HepG2 (cell line): ENCODE results near the gene DMXL1. TPM values are rescaled to one million over a fixed set of nuclear protein-coding genes. Genes with fewer than 3 reads are reported as not detected.

Experiments
- ARID4A ChIP-seq: sonication (generic); formaldehyde crosslinking; IDR thresholded peaks from 2 replicates; pipeline ENCODE4 v1.5.0; 2020; ENCODE audit warnings: mild to moderate bottlenecking, missing genetic modification reagents, borderline replicate concordance
- CCDC6 ChIP-seq: sonication (generic); formaldehyde crosslinking; IDR thresholded peaks from 2 replicates; pipeline ENCODE4 v1.8.1; 2022; ENCODE audit warnings: mild to moderate bottlenecking, missing genetic modification reagents, moderate library complexity
- GMEB2 ChIP-seq: IDR thresholded peaks from 2 replicates; pipeline ENCODE4 v1.6.1; 2016; ENCODE audit warnings: missing biosample characterization, missing genetic modification reagents, low read depth
- GPN1 ChIP-seq: sonication (generic); formaldehyde crosslinking; IDR thresholded peaks from 2 replicates; pipeline ENCODE4 v1.5.1; 2020; ENCODE audit warnings: missing genetic modification reagents, borderline replicate concordance
- IRX3 ChIP-seq: sonication (generic); formaldehyde crosslinking; IDR thresholded peaks from 2 replicates; pipeline ENCODE4 v1.8.1; 2023; ENCODE audit warnings: mild to moderate bottlenecking, low read depth, missing genetic modification reagents, borderline replicate concordance
- NFIB ChIP-seq: sonication (generic); formaldehyde crosslinking; IDR thresholded peaks from 2 replicates; pipeline ENCODE4 v1.9.0; 2021; ENCODE audit warnings: missing genetic modification reagents, mild to moderate bottlenecking, borderline replicate concordance
- STAG1 ChIP-seq: sonication (generic); formaldehyde crosslinking; IDR thresholded peaks from 2 replicates; pipeline ENCODE4 v1.4.0; 2020; ENCODE audit warnings: missing genetic modification reagents
- SYNCRIP ChIP-seq: fragments of 200-400 bp; formaldehyde crosslinking; IDR thresholded peaks from 2 replicates; pipeline ENCODE4 v1.6.1; 2018; ENCODE audit warnings: mild to moderate bottlenecking, low read depth, low read length; ENCODE audit not compliant: insufficient read depth
- ZNF670 ChIP-seq: sonication (generic); formaldehyde crosslinking; IDR thresholded peaks from 2 replicates; pipeline ENCODE4 v1.8.0; 2022; ENCODE audit warnings: mild to moderate bottlenecking, missing genetic modification reagents, borderline replicate concordance
- polyA plus RNA-seq, 8 experiments: library from polyadenylated mRNA; depleted of rRNA in 3 of 8; stranded (reverse) in 7 of 8; unstranded in 1 of 8; fragments of >200 nt; fragmentation: Illumina TruSeq in 4 of 8; extraction: Trizol in 4 of 8; gene quantifications; 2 replicates each; pipeline versions ENCODE4 v1.2.1 to v1.2.3, GENCODE V29; 2011 to 2016; ENCODE audit warnings: low read depth in 4 of 8, missing spikeins in 1 of 8, mixed read lengths in 1 of 8; ENCODE audit not compliant: insufficient read depth in 1 of 8
- total RNA-seq, 5 experiments: library from RNA; depleted of rRNA; stranded (reverse); fragments of >200 nt; fragmentation: Illumina TruSeq; extraction: Trizol; gene quantifications; 2 replicates each; pipeline ENCODE4 v1.2.3, GENCODE V29; 2016; ENCODE audit warnings: low read depth in 1 of 5

The DMXL1 gene
- total and polyA plus RNA-seq, 2 of the 13 experiments (the other 11 are each of a cell fraction or from before 2014, with no cell fraction given): 6.9 to 18.6 TPM

- TF ChIP-seq ARID4A (CRISPR knock-in tag): no peak
- TF ChIP-seq SYNCRIP: no peak
- no peak for TF ChIP-seq GMEB2 (CRISPR knock-in tag)
- no peak for TF ChIP-seq IRX3 (CRISPR knock-in tag)
- TF ChIP-seq CCDC6: no peak
- no peak for TF ChIP-seq ZNF670 (CRISPR knock-in tag)
- no peak for TF ChIP-seq GPN1 (CRISPR knock-in tag)
- no peak for TF ChIP-seq STAG1 (CRISPR knock-in tag)
- no peak for TF ChIP-seq NFIB
These were observed 42.3 kb upstream of the DMXL1 start (continued) for GRCh38 chr5:119028575-119028974.
